Subcutaneous adipose tissue (tissue), 4 donors: ENCODE data around the gene TSGA10IP. TPM values are rescaled to one million over a fixed set of nuclear protein-coding genes. Genes with fewer than 3 reads are reported as not detected.

Source experiments
- total RNA-seq, 4 donors: library from RNA; depleted of rRNA; stranded (reverse); fragments of >200 nt; gene quantifications; one replicate each; pipeline ENCODE4 v1.1.0, GENCODE V29; 2016
- TF ChIP-seq, protein P1 (sequence below): fragments of 450-650 bp; IDR thresholded peaks from one replicate; pipeline ENCODE4 v1.5.1; 2016; ENCODE audit warnings: low read depth, mild to moderate bottlenecking, control low read depth, antibody characterized with exemption, moderate library complexity

The TSGA10IP gene
- total RNA-seq, 4 donors from 2014 or later, result not detected

DNA sequence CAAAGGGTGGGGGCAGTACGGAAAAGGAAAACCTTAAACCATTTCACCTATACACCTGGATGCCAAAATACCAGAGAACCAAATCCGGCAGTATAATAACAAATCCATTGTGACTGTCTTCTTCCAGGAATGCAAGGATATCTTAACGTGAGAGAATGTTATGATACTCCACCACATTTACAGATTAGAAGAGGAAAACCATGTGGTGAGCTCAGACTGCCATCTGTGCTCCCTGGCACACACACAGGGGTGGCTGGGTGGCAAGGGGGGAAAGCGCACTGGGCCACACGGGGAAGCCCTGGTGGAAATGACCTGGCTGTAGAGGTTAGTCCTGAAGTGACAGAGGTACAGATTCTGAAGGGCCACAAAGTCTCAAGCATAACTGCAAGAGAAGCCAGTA lies 46.8 kb downstream of the TSGA10IP start:
- TF ChIP-seq, protein P1, sequence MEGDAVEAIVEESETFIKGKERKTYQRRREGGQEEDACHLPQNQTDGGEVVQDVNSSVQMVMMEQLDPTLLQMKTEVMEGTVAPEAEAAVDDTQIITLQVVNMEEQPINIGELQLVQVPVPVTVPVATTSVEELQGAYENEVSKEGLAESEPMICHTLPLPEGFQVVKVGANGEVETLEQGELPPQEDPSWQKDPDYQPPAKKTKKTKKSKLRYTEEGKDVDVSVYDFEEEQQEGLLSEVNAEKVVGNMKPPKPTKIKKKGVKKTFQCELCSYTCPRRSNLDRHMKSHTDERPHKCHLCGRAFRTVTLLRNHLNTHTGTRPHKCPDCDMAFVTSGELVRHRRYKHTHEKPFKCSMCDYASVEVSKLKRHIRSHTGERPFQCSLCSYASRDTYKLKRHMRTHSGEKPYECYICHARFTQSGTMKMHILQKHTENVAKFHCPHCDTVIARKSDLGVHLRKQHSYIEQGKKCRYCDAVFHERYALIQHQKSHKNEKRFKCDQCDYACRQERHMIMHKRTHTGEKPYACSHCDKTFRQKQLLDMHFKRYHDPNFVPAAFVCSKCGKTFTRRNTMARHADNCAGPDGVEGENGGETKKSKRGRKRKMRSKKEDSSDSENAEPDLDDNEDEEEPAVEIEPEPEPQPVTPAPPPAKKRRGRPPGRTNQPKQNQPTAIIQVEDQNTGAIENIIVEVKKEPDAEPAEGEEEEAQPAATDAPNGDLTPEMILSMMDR, result no peak

DNA sequence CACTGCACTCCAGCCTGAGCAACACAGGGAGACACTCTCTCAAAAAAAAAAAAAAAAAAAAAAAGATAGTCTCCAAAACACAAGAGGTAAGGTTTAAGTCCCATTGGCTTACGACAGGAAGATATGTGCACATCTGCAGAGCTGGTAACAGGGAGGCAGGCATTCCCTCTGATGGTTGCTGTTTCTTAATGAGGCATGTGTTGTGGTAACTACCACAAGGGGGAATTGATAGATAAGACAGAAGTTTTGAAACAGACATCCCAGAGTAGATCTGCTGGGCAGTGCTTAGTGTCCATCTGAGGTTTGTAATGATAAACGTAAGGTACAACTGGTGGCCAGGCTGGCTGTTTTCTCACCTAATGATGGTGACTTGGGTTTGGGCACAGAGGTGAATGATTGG lies 52.0 kb downstream of the TSGA10IP start:
- TF ChIP-seq, protein P1, result no peak

DNA sequence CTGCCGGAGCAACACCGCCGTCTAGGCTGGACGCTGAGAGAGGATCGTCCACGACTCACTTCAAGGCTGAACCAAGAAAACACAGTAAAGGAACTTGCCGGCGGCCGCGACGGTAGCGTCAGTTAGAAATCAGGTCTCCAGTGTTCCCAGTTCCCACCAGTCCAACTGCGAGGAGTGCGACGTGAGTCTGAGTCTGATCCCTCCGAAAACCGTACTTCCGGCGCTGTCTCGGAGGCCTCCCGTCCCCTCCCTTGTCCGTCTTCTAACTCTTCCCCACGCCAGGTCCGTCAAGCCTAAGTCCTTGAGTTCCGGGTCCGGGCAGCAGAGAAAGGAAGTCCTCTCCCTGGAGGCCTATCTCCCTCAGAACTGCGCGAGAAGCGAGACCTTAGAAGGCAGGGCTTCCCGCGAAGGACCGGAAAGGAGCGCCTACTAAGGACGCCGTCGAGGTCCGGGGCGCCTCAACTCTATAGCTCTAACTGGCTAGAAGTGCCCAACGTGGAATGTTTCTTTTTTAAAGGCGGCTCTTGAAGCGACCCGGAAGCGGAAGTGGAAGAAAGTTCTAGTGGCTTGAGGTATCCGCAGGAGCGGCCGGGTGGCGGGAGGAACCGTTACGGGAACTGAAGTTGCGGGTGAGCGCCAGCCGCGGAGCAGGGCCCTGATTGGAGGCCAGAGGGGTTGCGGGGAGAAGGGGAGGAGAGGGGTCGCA lies 56.8 kb downstream of the TSGA10IP start, which contains the start of the genes BANF1 and EIF1AD:
BANF1 (plus strand) TSS at position 562 of the 706 bp plus-strand sequence. CDS start 748 bp downstream, outside the sequence.
EIF1AD (minus strand) TSS at position 216 of the 706 bp plus-strand sequence. CDS start 1,768 bp downstream, outside the sequence.
- TF ChIP-seq, protein P1, result no peak

DNA sequence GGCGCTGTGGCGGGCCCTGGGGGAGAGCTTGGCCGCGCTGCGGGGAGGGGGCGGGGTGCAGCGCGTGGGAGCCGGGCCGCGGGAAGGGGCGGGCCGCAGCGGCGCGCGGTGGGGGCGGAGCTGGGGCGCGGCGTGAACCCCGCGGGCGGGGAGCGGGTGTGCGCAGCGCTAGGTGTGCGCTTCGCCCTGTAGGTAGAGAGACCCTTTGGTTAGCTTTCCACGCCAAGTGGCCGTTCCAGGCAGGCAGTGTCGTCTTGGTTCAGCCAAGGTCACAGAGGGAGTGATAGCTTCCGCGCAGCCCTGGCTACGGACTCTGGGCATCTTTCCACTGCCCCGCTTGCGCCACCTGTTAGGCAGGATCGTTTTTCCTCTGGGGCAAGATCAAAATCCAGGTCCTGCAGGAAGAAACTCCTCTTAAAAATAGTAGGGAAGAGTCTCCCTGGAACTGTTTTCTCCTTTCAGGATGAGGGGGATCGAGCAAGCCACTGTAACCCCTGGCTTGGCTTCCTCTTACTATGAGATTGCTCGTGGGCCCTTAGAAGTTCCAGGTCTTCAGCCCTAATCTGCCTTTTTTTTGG lies 57.5 kb downstream of the TSGA10IP start:
- TF ChIP-seq, protein P1, result no peak

DNA sequence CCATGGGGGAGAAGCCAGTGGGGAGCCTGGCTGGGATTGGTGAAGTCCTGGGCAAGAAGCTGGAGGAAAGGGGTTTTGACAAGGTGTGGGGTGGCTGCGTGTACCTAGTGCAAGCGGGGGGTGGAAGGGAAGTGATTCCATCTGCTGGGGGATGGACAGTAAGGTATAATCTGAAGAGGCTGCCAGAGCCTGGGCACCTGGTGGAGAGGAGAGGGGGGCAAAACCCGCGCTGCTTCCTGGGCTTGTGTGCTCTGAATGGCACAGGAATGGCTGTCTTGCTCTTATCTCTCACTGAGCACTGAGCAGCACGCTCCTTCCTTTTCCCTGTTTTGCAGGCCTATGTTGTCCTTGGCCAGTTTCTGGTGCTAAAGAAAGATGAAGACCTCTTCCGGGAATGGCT lies 58.0 kb downstream of the TSGA10IP start:
- TF ChIP-seq, protein P1, result no peak

DNA sequence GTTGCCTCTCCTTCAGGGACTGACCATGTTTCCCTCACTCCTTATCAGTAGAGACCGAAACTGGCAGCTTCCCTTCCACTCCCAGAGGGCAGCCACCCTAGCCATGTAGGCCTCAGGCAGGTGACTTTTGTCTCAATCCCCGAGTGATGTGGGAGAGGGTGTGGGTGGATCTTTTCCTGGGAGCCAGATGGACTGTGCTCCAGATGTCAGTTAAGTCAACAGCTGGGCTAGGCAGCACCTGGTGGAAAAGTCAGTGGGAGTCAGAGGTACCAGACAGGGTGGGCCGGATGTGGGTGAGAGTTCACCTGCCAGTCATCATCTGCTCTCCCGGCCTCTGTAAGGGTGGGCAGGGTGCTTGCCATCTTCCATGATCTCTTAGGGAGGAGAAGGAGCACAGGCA lies 58.9 kb downstream of the TSGA10IP start:
- TF ChIP-seq, protein P1, result no peak

DNA sequence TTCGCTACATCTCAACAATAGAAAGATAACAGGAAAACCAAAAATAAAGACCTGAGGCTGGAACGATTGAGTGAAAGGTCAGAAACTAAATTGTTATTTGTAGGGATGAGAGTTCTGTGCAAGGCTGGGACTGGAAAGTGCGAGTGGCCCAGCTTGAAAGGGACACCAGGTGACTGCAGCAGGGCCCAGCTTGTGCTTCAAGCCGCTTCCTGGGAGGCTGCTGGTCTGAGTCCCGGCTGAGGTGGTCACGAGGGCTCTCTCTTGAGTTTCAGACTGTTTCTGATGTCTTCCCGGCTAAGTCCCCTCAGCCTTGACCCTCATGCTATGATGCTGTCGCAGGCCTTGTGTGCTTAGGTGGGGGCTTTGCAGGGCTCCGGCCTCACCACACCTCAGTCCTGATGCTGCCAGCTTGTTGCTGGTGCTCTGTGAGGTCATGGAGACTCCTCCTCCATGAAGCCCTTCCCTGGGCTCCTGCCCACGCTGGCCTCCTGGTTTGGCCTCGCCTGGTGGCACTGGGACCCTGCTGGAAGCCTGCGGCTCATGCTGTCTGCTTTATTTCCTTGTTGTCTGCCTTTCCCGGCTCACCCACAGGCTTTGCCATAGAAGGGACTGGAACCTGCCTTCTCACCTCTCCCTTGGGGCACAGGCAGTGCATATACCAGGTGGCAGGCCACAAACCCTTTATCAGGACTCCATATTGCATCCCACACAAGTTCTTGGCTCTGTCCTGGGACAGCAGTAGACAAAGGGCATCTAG lies 61.0 kb downstream of the TSGA10IP start:
- TF ChIP-seq, protein P1, result no peak
